ENCODE results near the gene SURF6.
A peak's percentile ranks its signal among the peaks of the same experiment; 100 is the strongest.
"Not testable (repeated sequence)": the region's sequence is repeated elsewhere in the genome, so short reads cannot be mapped to it uniquely, and the experiment has no call there.

SURF6 gene

GRCh38 chr9:133335924-133336811 is at the start of gene SURF6:
SURF6 (minus strand) TSS chr9:133336188; CDS start chr9:133336132, 56 bp downstream.
- peak; percentile 96 for DNase-seq

DNA sequence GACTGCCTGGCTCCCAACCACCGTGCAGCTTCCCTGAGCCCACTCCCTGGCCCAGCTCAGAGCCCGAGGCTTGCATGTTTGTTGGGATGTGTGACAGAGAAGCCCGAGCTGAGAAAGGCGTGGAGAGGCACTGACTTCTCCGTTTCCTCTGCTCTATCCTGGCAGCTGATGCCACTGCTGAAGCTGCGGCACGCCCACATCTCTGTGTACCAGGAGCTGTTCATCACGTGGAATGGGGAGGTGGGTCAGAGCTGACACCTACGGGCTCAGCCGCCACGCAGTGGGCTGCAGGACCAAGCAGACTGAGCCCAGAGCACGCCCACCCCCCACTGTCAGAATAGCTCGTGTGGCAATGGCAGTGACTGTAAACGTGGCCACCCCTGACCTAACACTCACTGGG is 49.5 kb upstream of the SURF6 start:
- DNase-seq = no peak

GRCh38 chr9:133384736-133385321 is 48.8 kb upstream of the SURF6 start:
- no peak for DNase-seq

- no peak for DNase-seq
Observed at GRCh38 chr9:133383438-133383837, 47.5 kb upstream of the SURF6 start.

DNA sequence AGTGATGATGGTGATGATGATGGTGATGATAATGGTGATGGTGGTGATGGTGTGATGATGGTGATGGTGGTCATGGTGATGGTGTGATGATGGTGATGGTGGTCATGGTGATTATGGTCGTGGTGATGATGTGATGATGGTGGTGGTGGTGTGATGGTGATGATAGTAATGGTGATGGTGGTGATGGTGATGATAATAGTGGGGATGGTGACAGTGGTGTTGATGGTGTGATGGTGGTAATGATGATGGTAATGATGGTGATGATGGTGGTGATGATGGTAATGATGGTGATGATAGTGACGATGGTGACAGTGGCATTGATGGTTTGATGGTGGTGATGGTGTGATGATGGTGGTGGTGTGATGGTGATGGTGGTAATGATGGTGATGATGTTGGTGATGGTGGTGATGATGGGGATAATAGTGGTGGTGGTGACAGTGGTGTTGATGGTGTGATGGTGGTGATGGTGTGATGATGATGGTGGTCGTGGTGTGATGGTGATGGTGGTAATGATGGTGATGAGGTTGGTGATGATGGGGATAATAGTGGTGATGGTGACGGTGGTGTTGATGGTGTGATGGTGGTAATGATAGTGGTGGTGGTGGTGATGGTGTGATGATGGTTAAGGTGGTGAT is 46.6 kb upstream of the SURF6 start:
- no peak for DNase-seq

GRCh38 chr9:133380734-133381133 is 44.7 kb upstream of the SURF6 start:
- DNase-seq = no peak

DNA sequence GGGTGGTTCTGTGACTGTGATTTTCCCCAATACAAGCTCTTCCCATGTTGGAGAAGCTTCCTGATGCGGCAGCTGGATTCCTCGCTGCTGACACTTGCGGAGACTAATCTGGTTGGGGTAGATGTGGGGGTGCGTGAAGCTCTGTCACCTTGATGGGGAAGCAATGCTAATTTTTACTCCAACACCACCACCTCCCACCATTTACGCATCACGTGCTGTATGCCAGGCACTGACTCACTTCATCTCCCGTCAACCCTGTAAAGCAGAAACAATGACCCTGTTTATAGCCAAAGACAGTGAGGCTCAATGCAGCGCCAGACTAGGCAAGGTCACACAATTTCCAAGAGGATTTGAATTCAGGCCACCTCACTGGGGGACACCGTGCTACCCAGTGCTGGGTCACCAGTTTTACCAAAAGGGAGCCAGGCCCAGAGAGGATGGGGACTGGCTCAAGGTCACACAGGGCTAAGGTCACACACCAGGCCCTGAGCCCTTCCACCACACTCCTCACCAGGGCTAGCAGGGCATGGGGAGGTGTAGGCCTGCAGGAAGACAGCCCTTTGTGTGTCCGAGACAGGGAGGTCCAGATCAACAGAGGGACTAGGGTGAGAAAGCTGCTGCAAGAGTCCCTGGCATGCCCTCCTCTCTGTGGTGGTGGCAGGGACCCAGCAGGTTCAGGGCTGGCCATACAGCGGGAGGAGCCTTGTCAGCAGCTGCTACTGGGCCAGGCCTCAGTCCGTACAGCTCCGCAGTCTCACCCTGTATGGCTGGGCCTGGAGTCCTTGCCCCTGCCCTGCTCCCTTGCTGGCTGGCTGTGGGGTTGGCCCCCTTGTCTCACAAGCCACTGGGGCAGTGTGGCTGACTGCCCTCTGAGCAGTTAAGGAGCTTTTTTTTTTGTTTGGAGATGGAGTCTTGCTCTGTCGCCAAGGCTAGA is 43.4 kb upstream of the SURF6 start:
- no peak for DNase-seq

- DNase-seq = no peak
Observed at GRCh38 chr9:133378408-133378962, 42.5 kb upstream of the SURF6 start.

- DNase-seq = no peak
Observed at GRCh38 chr9:133377721-133378216, 41.8 kb upstream of the SURF6 start.

GRCh38 chr9:133377280-133377679 is 41.3 kb upstream of the SURF6 start:
- not testable (repeated sequence) for DNase-seq

GRCh38 chr9:133375724-133376654 is 40.0 kb upstream of the SURF6 start, which contains the start of the genes STKLD1 and SURF4:
STKLD1 (plus strand) TSS chr9:133376366; CDS start chr9:133376474, 108 bp downstream.
SURF4 (minus strand) TSS chr9:133376060; CDS start chr9:133375969, 91 bp downstream.
- peak; percentile 95 for DNase-seq

- no peak for DNase-seq
Observed at GRCh38 chr9:133375116-133375723, 39.2 kb upstream of the SURF6 start.

DNA sequence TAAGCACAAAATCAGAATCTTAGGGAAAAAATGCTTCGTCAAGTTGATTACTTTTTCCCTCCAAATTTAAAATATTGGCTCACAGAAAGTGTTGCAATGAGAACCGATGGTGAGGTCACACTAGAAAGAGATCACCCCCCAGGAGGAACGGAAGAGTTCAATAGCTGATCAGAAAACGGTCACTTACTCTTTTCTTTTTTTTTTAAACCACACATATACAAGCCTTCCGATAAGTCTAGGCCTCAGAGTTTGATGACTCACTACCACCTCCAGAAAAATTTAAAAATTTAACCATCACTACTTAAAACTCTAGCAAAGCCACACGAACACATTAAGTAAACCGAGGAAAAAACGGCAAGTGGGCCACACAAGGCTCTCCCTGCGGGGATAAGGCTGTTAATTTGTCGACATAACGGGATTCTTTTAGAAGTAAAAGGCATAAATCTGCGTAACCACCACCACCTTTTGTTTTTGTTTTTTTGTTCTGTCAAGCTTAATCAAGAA is 38.7 kb upstream of the SURF6 start:
- no peak for DNase-seq

DNA sequence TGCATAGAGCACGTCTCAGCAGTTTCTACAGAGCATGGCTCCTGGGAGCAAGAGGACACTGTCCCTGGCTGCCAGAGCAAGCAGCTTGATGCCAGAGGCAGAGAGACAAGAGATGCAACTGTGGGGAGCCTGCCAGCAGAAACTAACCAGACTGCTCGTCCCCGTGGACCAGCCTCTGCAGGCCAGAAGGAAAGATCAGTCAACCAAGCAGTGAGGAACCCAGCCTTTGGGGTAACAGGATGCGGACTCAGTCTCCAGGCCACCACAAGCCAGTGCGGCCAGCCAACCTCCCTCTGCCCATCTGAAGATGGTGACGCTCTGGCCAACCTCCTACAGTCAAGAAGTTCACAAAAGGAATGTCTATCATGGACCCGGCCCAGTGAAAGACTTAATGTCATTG is 36.2 kb upstream of the SURF6 start:
- DNase-seq = no peak

DNA sequence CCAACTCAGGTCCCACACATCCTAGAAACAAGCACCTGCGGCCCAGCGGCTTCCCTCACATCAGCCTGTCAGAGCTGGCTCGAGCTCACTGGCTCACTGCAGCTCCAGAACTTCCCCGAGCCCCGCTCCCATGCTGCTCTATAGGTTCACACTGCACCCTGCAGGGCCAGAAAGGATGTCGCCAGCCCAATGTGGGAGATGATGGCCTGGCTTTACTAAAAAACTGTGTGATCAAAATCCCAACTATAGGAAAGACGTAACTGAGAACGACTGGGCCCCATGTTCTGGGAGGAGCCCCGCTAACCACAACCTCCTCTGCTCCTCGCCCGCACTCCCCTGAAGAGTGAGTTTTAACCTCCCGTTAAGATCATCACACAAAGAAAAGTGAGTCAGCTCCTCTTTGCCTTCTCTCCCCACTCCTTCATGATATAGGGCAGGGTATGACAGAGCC is 35.3 kb upstream of the SURF6 start:
- DNase-seq = peak; percentile 77

GRCh38 chr9:133370685-133371084 is 34.7 kb upstream of the SURF6 start:
- DNase-seq = no peak

GRCh38 chr9:133369933-133370332 is 33.9 kb upstream of the SURF6 start:
- DNase-seq = no peak

GRCh38 chr9:133369422-133369821 is 33.4 kb upstream of the SURF6 start:
- no peak for DNase-seq

DNA sequence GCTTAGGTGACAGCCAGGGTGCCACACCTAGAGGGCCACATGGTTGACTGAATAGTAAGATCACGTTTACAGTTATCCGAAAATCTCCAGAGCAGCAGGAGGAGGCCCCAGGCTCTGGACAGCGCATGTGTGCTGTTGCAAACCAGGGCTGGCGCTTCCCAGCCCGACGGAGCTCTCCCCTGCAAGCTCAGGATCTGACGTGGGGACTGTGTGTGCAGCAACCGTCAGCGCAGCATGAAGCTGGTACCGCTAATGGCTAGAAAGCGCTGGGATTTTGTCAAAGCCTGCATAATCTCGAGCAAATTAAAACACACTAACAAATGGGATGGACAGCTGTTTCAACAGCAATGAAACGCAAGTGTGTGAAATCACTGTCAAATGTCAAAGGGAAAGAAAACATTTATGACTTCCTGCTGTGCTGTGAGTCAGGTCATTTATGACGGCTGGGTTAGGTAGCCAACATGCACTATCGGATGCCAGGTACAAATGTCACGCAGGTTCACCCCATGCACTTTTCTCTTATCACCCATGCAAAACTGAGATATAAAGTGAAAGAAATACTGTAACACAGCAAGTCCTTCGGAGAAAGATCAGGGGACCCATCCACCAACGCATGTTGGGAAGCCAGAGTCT is 32.4 kb upstream of the SURF6 start:
- no peak for DNase-seq

DNA sequence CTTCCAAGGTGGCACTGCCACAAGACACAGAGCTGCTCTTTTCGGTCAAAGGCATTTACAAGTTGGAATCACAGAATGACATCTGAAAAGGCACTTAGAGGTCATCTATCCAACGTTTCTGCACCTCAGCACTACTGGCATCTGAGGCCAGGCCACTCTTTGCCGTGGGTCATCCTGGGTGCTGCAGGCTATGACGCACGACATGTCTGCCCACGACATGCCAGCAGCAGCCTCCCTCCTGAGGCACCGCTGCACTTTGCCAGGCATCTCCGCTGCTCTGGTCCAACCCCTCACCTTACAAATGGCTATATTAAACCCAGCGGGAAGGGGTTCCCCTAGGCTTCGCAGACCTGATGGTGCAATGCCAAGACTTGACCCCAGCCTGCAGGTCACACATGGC is 31.8 kb upstream of the SURF6 start:
- DNase-seq = no peak
